GM12873 (cell line): ENCODE measurements around the gene PRPF38B.

Experiments used
- TF ChIP-seq, protein P1 (sequence below): IDR thresholded peaks from 2 replicates; pipeline ENCODE4 v1.5.1; 2012; ENCODE audit warnings: low read depth, mild to moderate bottlenecking, moderate library complexity, low read length, control low read depth; ENCODE audit not compliant: insufficient read depth; ENCODE audit errors: missing control alignments

PRPF38B gene

DNA sequence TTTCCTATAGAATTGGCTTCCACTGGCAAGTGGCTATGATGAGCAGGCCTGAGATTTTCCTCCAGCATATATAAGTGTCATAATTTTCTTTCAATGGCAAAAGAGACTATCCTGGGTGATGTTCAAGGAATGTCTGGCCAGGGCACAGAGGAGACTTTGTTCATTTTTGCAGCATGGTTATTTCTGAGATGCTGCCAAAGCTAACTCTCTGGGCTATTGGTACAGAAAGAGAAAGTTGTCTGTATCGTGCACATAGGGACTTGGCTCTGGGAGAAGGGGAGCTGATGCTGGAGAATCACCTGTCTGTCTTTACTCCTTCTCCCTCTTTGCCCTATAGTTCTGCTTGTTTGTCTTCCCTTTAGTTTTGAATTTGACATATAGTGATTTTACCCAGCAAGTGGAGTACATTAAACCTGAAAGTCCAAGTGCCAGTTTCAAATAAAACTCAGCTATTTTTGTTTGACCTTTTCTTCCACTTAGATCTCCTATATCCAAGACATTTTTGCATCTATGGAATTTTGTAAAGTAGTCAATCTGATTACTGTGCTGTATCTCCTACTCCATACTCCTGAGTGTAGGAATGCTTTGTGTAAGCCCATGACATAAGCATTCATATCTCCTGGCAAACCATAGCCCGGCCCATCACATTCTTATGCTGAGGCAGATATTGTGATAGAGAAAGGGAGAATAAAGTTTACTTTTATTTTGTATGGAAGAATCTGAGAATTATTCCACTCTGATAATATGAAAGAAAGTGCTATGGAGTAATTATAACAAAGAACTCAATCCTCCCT, 24.5 kb downstream of the PRPF38B start:
- TF ChIP-seq, protein P1, sequence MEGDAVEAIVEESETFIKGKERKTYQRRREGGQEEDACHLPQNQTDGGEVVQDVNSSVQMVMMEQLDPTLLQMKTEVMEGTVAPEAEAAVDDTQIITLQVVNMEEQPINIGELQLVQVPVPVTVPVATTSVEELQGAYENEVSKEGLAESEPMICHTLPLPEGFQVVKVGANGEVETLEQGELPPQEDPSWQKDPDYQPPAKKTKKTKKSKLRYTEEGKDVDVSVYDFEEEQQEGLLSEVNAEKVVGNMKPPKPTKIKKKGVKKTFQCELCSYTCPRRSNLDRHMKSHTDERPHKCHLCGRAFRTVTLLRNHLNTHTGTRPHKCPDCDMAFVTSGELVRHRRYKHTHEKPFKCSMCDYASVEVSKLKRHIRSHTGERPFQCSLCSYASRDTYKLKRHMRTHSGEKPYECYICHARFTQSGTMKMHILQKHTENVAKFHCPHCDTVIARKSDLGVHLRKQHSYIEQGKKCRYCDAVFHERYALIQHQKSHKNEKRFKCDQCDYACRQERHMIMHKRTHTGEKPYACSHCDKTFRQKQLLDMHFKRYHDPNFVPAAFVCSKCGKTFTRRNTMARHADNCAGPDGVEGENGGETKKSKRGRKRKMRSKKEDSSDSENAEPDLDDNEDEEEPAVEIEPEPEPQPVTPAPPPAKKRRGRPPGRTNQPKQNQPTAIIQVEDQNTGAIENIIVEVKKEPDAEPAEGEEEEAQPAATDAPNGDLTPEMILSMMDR, result no peak

DNA sequence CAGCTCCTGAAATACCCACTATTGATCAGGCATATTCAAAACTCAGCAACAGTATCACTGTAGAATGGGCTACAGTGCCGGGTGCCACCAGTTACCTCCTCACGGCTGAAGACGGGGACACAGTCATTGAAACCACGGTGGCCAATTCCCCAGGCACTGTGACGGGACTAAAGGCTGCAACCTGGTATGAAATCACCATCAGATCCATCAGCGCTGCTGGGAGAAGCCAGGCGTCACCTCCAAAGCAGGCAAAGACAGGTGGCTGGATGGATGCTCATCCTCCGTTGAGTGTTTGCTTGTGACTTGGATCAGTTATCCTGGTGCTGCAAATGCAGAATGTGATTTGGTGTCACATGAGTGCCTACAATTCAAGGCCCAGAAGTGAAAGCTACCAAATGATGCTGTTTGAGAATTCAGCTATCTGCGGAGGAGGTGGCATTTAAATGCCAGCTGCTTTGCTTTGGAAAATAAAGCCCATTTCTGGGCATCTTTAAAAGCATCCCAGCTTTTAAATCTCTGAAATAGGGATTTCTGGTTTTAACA, 25.7 kb downstream of the PRPF38B start:
- TF ChIP-seq, protein P1, result no peak

DNA sequence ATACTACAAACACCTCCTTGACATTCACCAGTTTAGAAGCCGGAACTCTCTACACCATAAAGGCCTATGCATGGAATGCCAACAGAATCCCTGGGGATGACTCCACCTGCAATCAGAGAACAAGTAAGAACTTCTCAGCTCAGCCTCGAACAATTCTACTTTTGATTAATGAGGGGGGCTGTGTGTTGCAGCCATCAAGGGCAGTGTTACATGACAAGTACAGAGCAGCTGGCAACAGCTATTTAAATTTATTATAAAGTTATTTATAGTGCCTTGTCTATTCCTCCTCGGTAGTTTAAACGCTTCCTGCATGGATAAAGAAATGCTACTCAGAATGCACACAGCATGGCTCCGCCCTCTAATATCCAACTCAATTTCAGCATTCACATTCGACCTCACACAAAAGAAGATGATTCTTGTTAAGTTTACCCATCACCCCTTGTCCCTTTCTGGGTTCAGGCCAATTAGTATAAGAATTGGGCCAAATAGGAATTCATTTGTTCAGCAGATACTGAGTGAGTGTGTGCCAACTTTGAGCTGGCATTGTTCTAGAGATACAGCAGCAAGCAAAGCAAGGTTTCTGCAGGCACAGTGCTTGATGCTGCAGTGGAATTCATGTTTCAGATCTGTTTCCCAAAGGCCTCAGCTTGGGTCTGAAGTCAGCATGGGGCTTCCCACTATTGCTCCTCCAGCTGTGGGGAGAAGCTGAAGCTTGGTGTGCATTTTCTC, 27.0 kb downstream of the PRPF38B start:
- TF ChIP-seq, protein P1, result no peak

DNA sequence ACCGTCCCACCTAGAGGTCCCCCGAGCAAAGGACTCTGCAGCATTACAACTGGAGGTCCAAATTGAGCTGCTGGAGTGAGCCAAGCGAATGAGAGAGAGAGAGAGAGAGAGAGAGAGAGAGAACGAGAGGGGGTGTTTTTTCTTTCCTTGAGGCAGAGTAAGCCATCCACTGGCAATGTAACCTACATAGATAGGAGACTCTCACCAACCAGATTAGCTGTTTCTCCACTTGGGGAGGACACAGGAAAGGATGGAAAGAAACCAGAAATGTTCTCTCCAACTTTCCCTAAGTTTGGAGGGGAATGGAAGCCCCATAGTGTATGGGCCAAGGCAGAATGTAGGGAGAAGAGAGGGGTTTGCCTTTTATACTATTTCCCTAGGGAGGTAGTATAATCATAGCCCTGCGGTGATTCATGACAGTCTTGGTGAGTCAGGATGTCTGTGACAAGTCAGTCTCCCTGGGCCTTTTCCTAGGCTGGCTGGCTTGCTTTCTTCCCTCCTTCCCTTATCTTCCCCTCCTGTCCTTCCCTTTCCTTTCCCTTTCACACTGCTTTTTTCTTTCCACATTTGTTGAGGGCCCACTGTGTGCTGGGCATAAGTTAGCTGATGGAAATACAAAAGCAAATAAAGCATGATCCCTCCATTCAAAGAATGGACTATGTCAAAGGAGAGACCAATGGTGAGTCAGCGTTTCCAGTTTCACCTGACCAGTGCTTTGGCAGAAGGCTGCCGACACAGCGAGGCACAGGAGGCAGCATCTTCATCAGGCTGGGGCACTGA, 27.7 kb downstream of the PRPF38B start:
- TF ChIP-seq, protein P1, result no peak

DNA sequence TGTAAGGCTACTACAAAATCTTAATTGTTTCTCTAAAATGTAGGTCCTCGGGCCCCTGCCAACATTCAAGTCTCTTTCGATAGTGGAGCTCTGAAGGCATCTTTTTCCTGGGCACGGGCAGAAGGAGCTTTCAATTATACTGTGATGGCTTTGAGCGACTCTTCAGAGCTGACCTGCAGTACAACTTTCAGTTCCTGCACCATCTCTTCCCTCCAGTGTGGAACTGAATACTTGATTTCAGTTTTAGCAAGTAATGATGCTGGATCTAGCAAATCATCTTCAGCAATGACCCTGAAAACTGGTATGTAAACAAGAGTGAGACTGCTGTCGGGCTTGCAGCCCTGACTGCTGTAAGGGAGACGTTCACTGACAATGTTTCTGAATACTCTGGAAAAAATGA, 30.2 kb downstream of the PRPF38B start:
- TF ChIP-seq, protein P1, result no peak

DNA sequence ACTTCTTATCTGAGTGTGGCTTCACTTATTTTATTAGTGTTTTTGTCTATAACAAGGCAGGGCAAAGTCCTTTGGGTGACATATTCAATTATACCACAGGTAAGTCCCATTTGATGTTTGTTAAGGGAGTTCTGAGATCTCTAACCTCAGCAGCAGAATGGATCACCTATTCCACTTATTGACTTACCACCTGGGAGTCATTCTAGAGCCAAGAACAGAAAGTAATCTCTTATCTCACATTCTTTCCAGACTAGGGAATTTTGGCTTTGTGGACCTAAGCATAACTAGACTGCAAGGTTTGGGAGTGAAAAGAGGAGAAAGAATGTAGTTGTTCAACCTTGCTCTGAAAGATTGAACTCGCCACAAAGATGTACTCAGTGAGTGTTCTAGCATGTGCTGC, 33.8 kb downstream of the PRPF38B start:
- TF ChIP-seq, protein P1, result no peak
